NCI-H146 treated with DMSO at 0.1 percent for 48 hours (cell line): Measurements from ENCODE around the gene PNMT.

Source experiments
- DNase-seq: peaks from one replicate; lab custom pipeline; 2025; ENCODE audit not compliant: unreplicated experiment; lab: John Stamatoyannopoulos, UW

PNMT gene

DNA sequence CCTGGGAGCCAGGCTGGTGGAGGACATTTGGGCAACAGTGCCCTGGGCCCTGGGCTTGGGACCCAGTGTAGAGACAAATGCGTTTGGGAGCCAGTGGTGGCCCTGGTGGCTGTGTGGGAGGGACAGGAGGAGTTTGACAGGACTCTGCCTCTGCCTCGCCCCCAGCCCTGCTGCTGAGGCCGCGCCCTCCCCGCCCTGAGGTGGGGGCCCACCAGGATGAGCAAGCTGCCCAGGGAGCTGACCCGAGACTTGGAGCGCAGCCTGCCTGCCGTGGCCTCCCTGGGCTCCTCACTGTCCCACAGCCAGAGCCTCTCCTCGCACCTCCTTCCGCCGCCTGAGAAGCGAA lies 15.0 kb upstream of the PNMT start:
- no peak for DNase-seq

DNA sequence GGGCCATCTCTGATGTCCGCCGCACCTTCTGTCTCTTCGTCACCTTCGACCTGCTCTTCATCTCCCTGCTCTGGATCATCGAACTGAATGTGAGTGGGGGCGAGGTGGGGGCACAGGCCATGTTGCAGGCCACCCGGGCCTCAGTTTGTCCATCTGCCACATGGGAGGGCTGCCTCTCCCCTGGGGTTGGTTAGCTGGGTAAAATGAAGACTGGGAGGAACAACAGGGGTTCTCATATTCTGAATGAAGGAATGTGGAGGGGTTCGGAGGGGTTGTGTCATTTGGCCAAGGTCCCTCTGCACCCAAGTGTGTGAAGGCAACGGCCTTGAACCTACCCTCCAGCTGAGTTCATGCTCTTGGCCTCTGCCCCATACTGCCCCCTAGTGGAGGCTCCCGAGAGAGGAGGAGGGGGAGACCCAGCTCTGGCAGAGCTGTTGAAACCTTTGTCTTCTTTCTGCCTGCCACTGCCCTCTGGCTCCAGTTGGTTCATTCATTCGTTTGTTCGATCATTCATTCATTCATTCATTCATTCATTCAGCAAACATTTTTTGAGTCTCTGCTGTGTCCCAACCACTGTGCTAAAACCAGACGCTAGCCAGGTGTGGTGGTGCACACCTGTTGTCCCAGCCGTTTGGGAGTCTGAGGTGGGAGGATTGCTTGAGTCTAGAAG lies 14.5 kb upstream of the PNMT start:
- no peak for DNase-seq

DNA sequence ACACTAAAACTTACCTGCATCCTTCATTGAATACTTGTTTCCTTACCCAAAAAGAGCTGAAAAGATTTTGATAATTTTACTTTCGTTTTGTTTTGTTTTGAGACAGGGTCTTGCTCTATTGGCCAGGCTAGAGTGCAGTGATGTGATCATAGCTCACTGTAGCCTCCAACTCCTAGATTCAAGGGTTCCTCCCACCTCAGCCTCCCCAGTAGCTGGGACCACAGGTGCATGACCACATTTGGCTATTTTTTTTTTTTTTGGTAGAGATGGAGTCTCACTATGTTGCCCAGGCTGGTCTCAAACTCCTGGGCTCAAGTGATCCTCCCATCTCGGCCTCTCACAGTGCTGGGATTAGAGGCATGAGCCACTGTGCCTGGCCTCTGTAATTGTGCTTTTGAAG lies 13.1 kb upstream of the PNMT start:
- DNase-seq = no peak

DNA sequence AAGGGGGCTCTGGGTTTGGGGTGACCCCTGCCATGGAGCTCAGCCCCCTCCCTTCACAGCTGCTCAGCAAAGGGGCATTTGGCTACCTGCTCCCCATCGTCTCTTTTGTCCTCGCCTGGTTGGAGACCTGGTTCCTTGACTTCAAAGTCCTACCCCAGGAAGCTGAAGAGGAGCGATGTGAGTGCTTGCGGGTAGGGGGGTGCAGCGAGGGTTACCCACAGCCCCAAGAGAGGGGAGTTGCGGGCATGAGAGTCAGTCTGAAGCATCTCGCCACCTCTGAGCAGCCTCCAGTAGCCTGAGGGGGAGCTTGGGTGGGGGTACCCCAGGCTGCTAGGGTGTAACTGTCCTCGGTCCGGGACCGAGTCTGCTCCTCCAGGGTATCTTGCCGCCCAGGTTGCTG lies 9.9 kb upstream of the PNMT start:
- no peak for DNase-seq

DNA sequence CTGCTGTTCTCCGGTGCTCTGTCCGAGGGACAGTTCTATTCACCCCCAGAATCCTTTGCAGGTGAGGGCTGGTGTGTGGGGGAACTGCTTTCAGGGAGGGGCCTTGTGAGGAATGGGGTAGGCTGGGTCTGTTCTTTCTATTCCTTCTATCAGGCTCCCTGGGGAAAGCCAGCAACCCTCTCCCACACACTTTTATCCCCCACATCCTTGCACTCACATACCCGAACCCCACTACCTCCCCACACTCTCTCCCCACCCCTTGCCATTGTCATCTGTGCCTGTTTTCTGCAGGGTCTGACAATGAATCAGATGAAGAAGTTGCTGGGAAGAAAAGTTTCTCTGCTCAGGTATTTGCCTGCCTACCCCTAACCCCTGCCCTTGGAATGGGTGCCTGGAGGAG lies 9.5 kb upstream of the PNMT start:
- DNase-seq = no peak

DNA sequence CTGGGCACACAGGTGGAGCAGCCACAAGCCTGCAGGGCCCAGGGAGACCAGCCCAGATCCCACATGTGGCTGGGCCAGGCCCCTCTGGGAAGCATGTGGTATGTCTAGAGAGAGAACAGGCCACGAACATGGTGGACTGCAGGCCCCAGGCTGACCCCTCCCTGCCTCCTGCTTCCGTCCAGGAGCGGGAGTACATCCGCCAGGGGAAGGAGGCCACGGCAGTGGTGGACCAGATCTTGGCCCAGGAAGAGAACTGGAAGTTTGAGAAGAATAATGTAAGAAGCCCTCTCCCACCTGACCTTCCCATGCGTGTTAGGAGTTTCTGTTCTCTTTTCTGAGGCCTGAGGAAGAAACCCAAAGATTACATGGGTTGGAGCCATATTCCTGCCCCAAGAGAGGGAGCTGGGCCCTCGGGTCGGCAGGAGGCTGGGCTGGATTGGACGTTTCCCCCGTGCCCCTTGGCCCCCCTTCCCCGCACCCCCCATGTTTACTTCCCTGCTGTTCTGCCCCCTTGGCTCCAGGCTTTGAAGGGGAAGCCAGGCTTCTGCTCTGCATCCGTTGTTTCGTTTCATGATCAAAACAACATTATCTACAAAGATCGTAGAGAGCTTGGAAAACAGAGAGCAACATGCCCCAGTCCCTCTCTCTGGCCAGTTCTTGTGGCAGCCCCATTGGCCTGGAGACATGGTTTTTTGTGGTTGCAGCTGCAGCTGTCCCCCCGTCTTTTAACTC lies 8.8 kb upstream of the PNMT start:
- DNase-seq = no peak

DNA sequence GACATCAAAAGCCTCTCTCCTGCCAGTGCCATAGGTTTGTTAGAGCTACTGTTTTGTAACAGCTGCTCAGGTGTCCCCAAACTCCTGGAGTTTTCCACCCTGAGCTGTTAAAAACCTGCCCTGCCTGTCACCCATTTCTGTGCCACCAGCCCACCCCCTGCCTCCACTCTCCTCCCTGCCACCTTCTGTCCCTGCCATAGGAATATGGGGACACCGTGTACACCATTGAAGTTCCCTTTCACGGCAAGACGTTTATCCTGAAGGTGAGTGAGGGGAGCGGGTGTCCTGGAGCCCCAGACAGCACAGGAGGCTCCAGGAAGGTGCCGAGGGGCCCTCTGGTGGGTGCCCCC lies 8.3 kb upstream of the PNMT start:
- DNase-seq = no peak

DNA sequence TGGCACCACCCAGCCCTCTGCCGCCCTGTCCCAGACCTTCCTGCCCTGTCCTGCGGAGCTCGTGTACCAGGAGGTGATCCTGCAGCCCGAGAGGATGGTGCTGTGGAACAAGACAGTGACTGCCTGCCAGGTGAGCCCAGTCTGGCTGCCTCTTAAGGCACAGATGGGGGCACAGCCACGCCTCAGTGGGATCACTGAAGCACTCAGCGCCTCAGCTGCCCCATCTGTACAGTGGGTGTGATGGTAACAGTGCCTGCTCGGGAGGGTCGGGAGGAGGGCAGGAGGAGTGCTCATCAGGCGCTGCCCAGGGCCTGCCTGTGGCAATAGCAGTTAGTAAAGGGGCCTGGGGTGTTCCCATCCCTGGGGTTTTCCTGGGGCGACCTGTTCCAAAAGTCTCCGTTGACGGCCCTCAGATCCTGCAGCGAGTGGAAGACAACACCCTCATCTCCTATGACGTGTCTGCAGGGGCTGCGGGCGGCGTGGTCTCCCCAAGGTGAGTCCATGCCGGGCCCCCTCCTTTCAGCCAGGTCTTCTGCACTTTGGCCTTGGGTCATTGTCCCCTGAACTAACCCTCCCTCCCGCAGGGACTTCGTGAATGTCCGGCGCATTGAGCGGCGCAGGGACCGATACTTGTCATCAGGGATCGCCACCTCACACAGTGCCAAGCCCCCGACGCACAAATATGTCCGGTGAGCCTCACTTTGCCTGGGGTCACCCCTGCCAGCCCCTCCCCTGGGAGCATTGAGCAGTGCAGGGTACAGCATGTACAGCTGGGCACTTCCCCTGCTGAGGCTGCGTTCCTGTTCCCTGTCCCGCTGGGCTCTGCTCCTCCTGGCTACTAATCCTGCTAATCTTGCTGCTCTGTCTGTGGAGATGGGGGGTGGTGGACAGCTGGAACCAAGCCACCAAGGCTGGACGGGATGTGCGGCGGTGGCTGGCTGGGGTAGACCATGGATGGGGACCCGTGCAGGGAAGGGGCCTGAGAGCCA lies 7.6 kb upstream of the PNMT start:
- no peak for DNase-seq

DNA sequence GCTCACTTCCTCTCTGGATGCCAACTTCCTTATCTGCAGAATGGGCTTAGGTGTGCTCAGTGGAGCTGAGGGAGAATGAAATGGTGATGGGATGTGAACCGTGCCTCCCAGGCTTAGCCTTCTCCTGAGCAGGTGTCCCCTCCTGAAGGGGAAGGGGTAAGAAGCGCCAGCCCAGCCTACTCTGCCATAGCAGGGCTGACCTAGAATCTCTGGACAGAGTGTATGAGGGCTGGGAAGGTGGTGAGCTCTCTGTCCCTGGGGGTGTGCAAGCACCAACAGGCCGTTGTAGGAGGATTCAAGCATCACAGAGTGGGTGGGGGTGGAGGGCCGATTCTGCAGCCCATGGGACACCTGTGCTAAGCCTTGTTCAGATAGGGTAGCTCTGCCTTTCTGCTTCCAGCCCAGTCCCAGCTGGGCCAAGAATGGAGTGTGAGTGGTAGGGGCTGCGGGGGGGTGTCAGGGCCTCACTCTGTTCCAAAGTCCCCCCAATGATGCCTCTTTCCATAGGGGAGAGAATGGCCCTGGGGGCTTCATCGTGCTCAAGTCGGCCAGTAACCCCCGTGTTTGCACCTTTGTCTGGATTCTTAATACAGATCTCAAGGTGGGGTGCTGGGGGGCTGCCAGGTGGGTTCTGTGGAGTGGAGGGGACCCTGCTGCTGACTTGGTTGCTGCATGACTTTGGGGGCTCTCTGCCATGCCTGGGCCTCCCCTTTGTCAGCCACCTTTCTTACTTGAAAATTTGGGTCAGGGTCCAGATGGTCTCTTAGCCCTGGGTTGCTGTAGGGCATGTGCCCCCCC lies 6.3 kb upstream of the PNMT start:
- no peak for DNase-seq

DNA sequence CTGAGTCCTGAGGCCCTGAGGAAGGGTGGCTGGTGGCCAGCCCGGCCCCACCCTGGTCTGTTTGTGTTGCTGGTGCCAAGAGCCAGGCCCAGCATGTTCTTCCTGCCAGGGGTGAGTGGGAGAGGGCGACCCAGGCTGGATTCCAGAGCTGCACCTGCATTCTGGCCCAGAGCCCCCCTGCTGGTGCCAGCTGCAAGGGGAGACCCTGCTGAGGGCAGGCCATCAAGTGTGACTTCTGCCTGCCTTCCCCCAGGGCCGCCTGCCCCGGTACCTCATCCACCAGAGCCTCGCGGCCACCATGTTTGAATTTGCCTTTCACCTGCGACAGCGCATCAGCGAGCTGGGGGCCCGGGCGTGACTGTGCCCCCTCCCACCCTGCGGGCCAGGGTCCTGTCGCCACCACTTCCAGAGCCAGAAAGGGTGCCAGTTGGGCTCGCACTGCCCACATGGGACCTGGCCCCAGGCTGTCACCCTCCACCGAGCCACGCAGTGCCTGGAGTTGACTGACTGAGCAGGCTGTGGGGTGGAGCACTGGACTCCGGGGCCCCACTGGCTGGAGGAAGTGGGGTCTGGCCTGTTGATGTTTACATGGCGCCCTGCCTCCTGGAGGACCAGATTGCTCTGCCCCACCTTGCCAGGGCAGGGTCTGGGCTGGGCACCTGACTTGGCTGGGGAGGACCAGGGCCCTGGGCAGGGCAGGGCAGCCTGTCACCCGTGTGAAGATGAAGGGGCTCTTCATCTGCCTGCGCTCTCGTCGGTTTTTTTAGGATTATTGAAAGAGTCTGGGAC lies 5.5 kb upstream of the PNMT start:
- DNase-seq = no peak

DNA sequence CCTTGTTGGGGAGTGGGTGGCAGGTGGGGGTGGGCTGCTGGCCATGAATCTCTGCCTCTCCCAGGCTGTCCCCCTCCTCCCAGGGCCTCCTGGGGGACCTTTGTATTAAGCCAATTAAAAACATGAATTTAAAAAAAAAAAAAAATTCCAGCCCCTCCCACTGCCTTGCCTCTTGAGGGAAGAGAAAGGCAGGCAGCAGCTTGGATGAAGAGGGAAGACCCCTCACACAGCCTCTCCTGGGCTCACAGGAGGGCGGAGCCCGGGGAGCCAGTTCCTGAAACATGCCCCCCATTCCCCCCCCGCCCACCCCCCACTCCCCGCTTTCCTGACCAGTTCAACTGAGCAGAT lies 4.9 kb upstream of the PNMT start:
- no peak for DNase-seq

DNA sequence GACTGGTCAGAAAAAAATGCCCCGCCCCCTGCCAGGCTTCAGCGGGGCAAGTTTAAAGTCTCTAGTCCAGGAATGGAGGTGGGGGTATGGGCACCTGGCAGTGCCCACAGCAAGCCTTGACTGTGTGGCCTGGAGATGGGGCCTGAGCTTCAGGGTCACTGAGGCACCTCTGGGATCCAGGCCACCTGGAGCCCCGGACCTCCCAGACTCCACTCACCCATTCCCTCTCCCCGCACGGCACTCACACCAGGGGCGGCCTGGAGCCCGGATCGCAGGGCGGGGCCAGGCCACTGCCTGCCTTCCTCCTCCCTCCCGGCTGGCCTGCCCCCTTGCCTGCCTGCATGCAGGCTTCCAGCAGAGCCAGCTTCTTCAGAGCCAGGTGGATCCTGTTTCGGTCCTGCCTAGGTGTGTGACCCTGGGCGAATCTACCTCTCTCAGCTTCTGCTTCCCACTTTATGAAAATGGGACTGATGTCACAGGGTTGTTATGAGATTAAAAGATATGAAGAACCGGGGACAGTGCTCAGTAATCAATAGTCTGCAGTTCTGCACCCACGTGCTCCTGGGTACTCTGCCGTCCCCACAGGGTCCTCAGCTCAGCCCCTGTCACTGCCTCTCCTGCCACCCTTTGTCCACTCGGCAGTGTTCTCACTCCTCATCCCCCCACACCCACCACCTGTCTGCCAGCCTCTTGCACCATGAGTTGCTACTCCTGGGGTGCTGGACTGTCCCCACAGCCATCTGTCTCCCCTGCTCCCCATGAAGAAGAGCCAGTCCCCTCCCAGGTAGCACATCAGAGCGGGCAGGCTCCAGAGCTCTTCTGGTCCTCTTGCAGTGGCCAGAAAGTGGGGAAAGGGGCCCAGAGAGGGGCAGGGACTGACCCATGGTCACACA lies 4.3 kb upstream of the PNMT start:
- no peak for DNase-seq

DNA sequence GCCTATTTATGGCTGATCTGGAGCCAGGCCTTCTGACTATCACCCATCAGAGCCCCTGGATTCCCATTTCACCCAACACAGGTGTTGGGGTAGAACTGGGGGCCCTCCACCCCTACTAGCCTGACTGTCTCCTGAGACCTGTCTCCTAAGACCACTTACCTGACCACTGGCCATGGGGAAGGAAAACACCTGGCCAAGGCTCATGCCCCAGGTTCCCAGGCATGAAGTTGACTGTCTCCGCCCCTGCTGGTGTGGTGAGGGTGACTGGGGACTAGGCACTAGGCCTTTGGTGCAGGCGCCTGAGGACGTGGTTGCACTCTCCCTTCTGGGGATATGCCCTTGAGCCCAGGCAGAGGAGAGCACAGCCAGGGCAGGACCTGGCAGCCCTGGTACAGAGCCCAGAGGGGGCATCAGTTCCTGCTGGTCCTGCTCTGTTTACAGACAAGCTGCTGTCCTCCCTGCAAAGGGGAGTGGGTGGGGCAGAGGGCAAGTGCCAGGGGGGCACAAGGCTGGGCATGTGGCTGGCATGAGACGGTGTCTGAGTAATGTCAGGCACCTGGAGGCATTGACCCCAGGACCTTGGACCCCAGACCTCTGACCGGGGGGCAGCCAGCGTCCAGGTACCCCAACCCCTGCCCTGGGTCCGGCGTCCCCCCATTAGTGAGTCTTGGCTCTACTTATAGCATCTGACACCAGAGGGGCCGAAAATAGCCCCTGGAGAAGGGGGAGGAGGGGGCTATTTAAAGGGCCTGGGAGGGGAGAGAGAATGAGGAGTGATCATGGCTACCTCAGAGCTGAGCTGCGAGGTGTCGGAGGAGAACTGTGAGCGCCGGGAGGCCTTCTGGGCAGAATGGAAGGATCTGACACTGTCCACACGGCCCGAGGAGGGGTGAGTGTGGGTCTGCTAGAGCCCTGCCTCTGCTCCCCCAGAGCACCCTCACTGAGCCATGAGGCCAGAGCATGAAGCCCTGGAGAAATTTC lies 3.4 kb upstream of the PNMT start, which contains the start of gene TCAP:
TCAP (plus strand) TSS at position 769 of the 981 bp plus-strand sequence; CDS start at position 780, 11 bp downstream.
- no peak for DNase-seq

DNA sequence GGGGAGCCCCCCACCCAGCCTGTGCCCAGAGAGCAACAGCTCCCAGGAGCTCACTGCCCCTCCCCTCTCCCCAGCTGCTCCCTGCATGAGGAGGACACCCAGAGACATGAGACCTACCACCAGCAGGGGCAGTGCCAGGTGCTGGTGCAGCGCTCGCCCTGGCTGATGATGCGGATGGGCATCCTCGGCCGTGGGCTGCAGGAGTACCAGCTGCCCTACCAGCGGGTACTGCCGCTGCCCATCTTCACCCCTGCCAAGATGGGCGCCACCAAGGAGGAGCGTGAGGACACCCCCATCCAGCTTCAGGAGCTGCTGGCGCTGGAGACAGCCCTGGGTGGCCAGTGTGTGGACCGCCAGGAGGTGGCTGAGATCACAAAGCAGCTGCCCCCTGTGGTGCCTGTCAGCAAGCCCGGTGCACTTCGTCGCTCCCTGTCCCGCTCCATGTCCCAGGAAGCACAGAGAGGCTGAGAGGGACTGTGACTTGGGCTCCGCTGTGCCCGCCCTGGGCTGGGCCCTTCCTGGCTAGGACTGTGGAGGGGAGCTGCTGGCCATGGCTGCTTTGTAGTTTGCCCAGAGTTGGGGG lies 2.5 kb upstream of the PNMT start:
- peak; percentile 23 for DNase-seq

DNA sequence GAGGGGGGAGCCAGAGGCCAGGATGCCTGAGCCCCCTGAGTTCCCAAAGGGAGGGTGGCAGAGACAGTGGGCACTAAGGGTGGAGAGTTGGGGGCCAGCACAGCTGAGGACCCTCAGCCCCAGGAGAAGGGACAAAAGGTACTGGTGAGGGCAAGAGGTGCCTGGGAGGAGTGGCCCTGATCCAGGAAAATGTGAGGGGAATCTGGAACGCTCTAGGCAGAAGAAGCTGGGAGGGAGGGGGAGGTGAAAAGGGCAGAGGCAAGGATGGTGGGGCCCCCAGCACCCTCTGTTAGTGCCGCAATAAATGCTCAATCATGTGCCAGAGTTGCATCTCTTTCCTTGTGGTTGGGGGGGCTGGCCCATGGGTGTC lies 2.0 kb upstream of the PNMT start:
- DNase-seq = no peak

DNA sequence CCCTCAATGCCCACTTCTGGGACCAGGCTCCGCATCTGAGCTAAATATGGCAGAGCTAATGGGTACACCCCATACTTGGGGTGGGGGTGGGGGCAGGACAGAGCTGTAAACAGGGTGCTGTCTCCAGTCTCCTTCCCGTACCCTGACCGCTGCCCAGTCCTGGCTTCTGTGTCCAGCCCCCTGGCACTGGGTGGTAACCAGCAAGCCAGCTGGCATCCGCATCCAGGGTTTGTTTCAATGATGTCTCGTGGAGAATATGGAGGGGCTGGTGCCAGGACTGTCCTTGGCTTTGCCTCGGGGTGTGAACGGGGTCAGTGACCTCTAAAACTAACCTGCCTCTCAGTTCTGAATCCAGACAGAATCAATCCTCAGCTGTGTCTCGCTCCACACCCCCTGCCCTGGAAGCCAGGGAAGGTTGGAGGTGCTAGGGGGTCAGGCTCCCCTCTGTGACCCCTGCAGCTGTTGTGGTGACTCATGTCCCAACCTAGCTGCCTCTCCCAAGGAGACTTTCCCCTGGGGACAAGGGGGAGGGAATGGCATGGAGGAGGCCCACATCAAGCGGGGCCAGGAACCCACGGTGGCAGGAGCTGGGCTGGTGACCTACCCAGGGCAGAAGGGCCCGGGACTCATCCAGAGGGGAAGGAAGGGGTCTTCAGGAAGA lies 1.5 kb upstream of the PNMT start:
- DNase-seq = no peak

DNA sequence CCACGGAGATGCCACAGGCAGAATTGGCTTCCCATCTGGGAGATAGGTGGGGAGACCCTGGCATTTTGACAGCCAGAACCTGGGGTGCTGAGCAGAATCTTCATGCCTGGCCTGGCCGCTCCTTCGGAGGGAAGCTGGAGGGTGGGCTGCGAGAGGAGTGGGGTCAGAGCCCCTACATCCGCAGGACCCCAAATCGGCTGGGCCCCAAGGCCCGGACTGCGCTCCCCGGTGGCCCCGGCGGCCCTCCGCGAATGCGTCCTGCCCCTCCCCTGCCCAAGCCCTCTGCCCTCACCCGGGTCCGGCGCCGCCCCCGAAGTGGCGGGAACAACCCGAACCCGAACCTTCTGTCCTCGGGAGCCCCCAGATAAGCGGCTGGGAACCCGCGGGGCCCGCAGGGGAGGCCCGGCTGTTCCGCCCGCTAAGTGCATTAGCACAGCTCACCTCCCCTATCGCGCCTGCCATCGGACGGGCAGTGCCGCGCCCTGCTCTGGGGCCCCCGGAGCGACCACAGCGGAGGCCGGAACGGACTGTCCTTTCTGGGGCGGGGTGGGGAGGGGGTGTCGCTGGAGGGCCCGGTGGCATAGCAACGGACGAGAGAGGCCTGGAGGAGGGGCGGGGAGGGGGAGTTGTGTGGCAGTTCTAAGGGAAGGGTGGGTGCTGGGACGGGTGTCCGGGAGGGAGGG lies 850 bp upstream of the PNMT start:
- no peak for DNase-seq
